SK-N-SH (cell line): ENCODE data around the gene POLR2A. TPM values are rescaled to one million over a fixed set of nuclear protein-coding genes. Genes with fewer than 3 reads are reported as not detected.
A peak's percentile ranks its signal among the peaks of the same experiment; 100 is the strongest.

Experiments used
- CTCF ChIA-PET: fragments of 300-600, 350-600 bp; formaldehyde crosslinking; extraction: SDS; loops from one replicate; lab custom pipeline; 2021; lab: Yijun Ruan, JAX
- POLR2A ChIA-PET: fragments of 350-600 bp; sonication (Branson Sonifier 250); formaldehyde crosslinking; extraction: SDS; loops from one replicate; lab custom pipeline; 2020; ENCODE audit warnings: antibody characterized with exemption, inconsistent platforms; lab: Yijun Ruan, JAX
- DNase-seq: peaks from one replicate; pipeline ENCODE4 v3.0.0; 2012
- H2AFZ ChIP-seq: fragments of 200-600 bp; sonication (generic); 2 replicates; pipeline ENCODE4 v1.8.1; 2016; ENCODE audit warnings: antibody characterized with exemption, mild to moderate bottlenecking, low read depth
- H3F3A ChIP-seq: fragments of 200-600 bp; sonication (generic); replicated peaks from 2 replicates; pipeline ENCODE3; 2016; ENCODE audit warnings: antibody characterized with exemption, mild to moderate bottlenecking; ENCODE audit not compliant: insufficient read depth
- H3K27ac ChIP-seq, 2 experiments: fragments of 200-500 bp in 1 of 2; fragments of 200-600 bp in 1 of 2; sonication (Bioruptor generic) in 1 of 2; sonication (generic), shearing (Covaris generic) in 1 of 2; 2 replicates each; pipeline versions ENCODE4 v1.5.1 to v1.6.1; 2014 to 2016; ENCODE audit warnings: low read depth in 2 of 2, inconsistent platforms in 1 of 2, low read length in 1 of 2, mild to moderate bottlenecking in 1 of 2, mixed read lengths in 1 of 2
- H3K27me3 ChIP-seq: fragments of 200-600 bp; sonication (generic), shearing (Covaris generic); 2 replicates; pipeline ENCODE4 v1.6.1; 2016; ENCODE audit warnings: mixed run types; ENCODE audit not compliant: insufficient read depth
- H3K36me3 ChIP-seq, 2 experiments: fragments of 200-500 bp in 1 of 2; fragments of 200-600 bp in 1 of 2; sonication (Bioruptor generic) in 1 of 2; sonication (generic) in 1 of 2; replicated peaks in 1 of 2; 2 replicates each; pipeline versions ENCODE3 to v1.5.1; 2014 to 2016; ENCODE audit warnings: low read length in 1 of 2, mild to moderate bottlenecking in 1 of 2; ENCODE audit not compliant: insufficient read depth in 2 of 2, control insufficient read depth in 1 of 2
- H3K4me1 ChIP-seq, 2 experiments: fragments of 200-500 bp in 1 of 2; fragments of 200-600 bp in 1 of 2; sonication (Bioruptor generic) in 1 of 2; sonication (generic), shearing (Covaris generic) in 1 of 2; 2 replicates each; pipeline versions ENCODE4 v1.5.1 to v1.6.1; 2014 to 2016; ENCODE audit warnings: low read depth in 1 of 2, low read length in 1 of 2, mixed run types in 1 of 2; ENCODE audit not compliant: insufficient read depth in 2 of 2, control insufficient read depth in 1 of 2
- H3K4me2 ChIP-seq: fragments of 200-600 bp; sonication (generic), shearing (Covaris generic); 2 replicates; pipeline ENCODE4 v1.6.1; 2017; ENCODE audit warnings: mixed run types
- H3K4me3 ChIP-seq, 2 experiments: fragments of 200-500 bp in 1 of 2; fragments of 200-600 bp in 1 of 2; sonication (Bioruptor generic) in 1 of 2; sonication (generic), shearing (Covaris generic) in 1 of 2; 2 replicates each; pipeline versions ENCODE4 v1.5.1 to v1.8.1; 2014 to 2016; ENCODE audit warnings: low read depth in 2 of 2, inconsistent platforms in 1 of 2, low read length in 1 of 2, mild to moderate bottlenecking in 1 of 2, mixed read lengths in 1 of 2, moderate library complexity in 1 of 2
- H3K79me2 ChIP-seq: fragments of 200-600 bp; sonication (generic); 2 replicates; pipeline ENCODE4 v1.8.1; 2017; ENCODE audit warnings: mild to moderate bottlenecking; ENCODE audit not compliant: insufficient read depth
- H3K9ac ChIP-seq: fragments of 200-600 bp; sonication (generic); 2 replicates; pipeline ENCODE4 v1.6.1; 2017; ENCODE audit warnings: mixed run types
- H3K9me2 ChIP-seq: fragments of 200-600 bp; sonication (generic); 2 replicates; pipeline ENCODE4 v1.6.1; 2017; ENCODE audit warnings: mixed run types
- H3K9me3 ChIP-seq: fragments of 200-600 bp; sonication (generic); 2 replicates; pipeline ENCODE4 v1.6.1; 2017; ENCODE audit warnings: mixed run types, mild to moderate bottlenecking, moderate library complexity
- H4K20me1 ChIP-seq: fragments of 200-600 bp; sonication (generic); 2 replicates; pipeline ENCODE4 v1.6.1; 2017; ENCODE audit warnings: mild to moderate bottlenecking, mixed run types; ENCODE audit not compliant: insufficient read depth
- CHD2 ChIP-seq: fragments of 150-350 bp; IDR thresholded peaks from 2 replicates; pipeline ENCODE4 v1.6.1; 2018; ENCODE audit warnings: low read length; ENCODE audit not compliant: partially characterized antibody
- FOXJ3 ChIP-seq: sonication (generic); formaldehyde crosslinking; IDR thresholded peaks from 2 replicates; pipeline ENCODE4 v1.5.1; 2020; ENCODE audit warnings: mild to moderate bottlenecking, missing genetic modification reagents
- MEF2A ChIP-seq: IDR thresholded peaks from 2 replicates; pipeline ENCODE4 v1.4.0; 2012; ENCODE audit warnings: low read depth, borderline replicate concordance
- MXI1 ChIP-seq: IDR thresholded peaks from 2 replicates; pipeline ENCODE4 v1.6.1; 2012; ENCODE audit warnings: mild to moderate bottlenecking, low read depth, low read length, improper control_type of control experiment
- POLR2AphosphoS5 ChIP-seq: IDR thresholded peaks from 2 replicates; pipeline ENCODE4 v1.6.1; 2012; ENCODE audit warnings: low read depth, low read length
- RAD21 ChIP-seq: IDR thresholded peaks from 2 replicates; pipeline ENCODE4 v1.6.1; 2012; ENCODE audit warnings: mild to moderate bottlenecking, low read length
- YY1 ChIP-seq: IDR thresholded peaks from 2 replicates; pipeline ENCODE4 v1.4.0; 2012; ENCODE audit warnings: low read depth, mild to moderate bottlenecking
- ZBTB33 ChIP-seq: IDR thresholded peaks from 2 replicates; pipeline ENCODE4 v1.4.0; 2012; ENCODE audit warnings: low read depth, borderline replicate concordance
- WGBS: methylation state at CpG from one replicate; pipeline ENCODE4 v1.1.6; 2017; ENCODE audit warnings: low lambda C conversion rate; 5-methylcytosine and 5-hydroxymethylcytosine counted together
- polyA plus RNA-seq, 3 experiments: library from polyadenylated mRNA; depleted of rRNA; stranded (reverse); fragments of >200 nt; gene quantifications; 2 replicates each; pipeline ENCODE4 v1.2.3, GENCODE V29; 2012
- TF ChIP-seq, protein P1 (sequence below): IDR thresholded peaks from 2 replicates; pipeline ENCODE4 v1.4.0; 2012; ENCODE audit warnings: low read depth

POLR2A gene
- polyA plus RNA-seq, 1 of the 3 experiments (the other 2 are of a cell fraction): 37.3 TPM

- TF ChIP-seq MXI1: peak; percentile 52; the same call in 1 of the 2 replicates
- no peak for TF ChIP-seq ZBTB33
- no peak for TF ChIP-seq FOXJ3
- no peak for TF ChIP-seq RAD21
- TF ChIP-seq, protein P1, sequence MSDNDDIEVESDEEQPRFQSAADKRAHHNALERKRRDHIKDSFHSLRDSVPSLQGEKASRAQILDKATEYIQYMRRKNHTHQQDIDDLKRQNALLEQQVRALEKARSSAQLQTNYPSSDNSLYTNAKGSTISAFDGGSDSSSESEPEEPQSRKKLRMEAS: no peak
- peak overlapping the region; percentile 72 to 77 for H3K4me3 ChIP-seq
- peak overlapping the region; percentile 97 for H3K9ac ChIP-seq
- H2AFZ ChIP-seq: no peak overlapping the region
- peaks cover 15% of the 10 kb centered on the region for H3F3A ChIP-seq
- CTCF ChIA-PET: interaction anchor here (0.9 to 2.3 kb wide), 3 partner anchors 40 to 84 kb away, joined by 3 to 11 read pairs (median 4); partner anchors contain the start of genes SENP3 and TMEM256
- no peaks in the 10 kb centered on the region for H3K9me3 ChIP-seq
- H3K36me3 ChIP-seq: no peaks in the 10 kb centered on the region
- peak; percentile 54 for DNase-seq
- POLR2A ChIA-PET: interaction anchor here (1.4 to 2.1 kb wide), 2 partner anchors 23 to 37 kb away, joined by 6 to 9 read pairs; partner anchors contain the start of gene FGF11
- no peaks in the 10 kb centered on the region for H3K27me3 ChIP-seq
- peaks cover 54% of the 10 kb centered on the region for H4K20me1 ChIP-seq
- peaks cover 25 to 26% of the 10 kb centered on the region in 2 experiments; a peak in 2 of 4 replicates for H3K4me1 ChIP-seq
- H3K27ac ChIP-seq: no peak overlapping the region; a peak in 1 of 4 replicates
- H3K9me2 ChIP-seq: no peaks in the 10 kb centered on the region
- peak overlapping the region; percentile 95 for H3K4me2 ChIP-seq
- H3K79me2 ChIP-seq: peaks cover 93% of the 10 kb centered on the region
- 91% methylated on average over 23 of the region's 26 CpGs for WGBS
These were observed 6.5 kb upstream of the POLR2A start for GRCh38 chr17:7477392-7478275.

DNA sequence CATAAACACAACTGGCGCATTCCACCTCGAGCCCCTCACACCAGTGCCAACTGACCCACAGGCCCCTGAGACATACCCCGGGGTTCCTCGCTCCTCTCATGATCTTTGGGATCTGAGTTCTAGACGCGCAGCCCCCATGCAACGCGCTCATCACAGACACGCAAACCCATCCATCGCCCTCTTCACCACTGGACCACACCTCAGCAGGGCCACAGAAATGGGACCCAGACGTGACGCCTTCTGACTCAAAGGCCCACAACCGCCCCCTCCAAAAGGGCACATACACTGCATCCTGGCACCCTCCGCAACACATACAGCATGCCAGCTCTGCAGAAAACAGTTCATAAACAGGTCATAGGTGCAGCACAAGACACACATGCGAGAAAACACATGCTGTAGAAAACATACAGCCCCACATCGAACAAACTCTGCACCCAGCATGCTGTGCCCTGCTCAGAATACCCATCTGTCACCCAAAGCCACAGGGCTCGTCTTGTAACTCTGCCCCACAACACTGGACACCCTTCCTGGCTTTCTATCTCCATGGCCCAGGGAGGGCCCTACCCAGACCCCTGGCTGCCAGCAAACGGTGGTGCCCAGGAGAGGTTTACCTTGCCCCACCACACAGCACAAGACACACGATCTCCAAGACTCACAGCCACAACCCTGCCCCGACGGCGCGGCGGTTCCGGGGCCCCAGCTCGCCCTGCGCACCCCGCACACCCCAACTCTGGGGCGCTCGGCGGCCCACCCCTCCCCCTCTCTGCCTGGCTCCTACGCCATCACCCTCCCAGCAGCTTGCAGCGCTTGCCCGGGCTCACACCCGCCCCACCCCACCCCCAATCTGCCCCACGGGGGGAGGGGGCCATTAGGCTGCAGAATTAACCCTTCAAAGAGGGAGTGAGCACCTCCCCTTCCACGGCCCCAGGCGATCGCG is 5.6 kb upstream of the POLR2A start:
- H2AFZ ChIP-seq: no peak overlapping the region
- peak; percentile 88 for DNase-seq
- no peaks in the 10 kb centered on the region for H3K36me3 ChIP-seq
- H3K4me1 ChIP-seq: peaks cover 26 to 32% of the 10 kb centered on the region in 2 experiments; a peak in 2 of 4 replicates
- 63% methylated on average over 22 of the region's 40 CpGs for WGBS
- H3K9me3 ChIP-seq: no peaks in the 10 kb centered on the region
- ChIA-PET POLR2A (interaction anchor here (0.9 to 2.1 kb wide), 5 partner anchors 38 to 209 kb away, joined by 3 to 9 read pairs (median 3); partner anchors contain the start of genes FGF11, MPDU1, TMEM256 and TP53), CTCF (interaction anchor here (0.8 to 2.3 kb wide), 6 partner anchors 23 to 83 kb away, joined by 3 to 11 read pairs (median 6); partner anchors contain the start of genes SENP3 and TMEM256)
- peak overlapping the region; percentile 72 to 77 for H3K4me3 ChIP-seq
- no peaks in the 10 kb centered on the region for H3K27me3 ChIP-seq
- H3K27ac ChIP-seq: peak overlapping the region; percentile 78 to 90
- H3K79me2 ChIP-seq: peaks cover 90% of the 10 kb centered on the region
- H3K9me2 ChIP-seq: no peaks in the 10 kb centered on the region
- H3K9ac ChIP-seq: peak overlapping the region; percentile 97
- peak overlapping the region; percentile 95 for H3K4me2 ChIP-seq
- H3F3A ChIP-seq: peaks cover 21% of the 10 kb centered on the region
- H4K20me1 ChIP-seq: peaks cover 49% of the 10 kb centered on the region
- TF ChIP-seq MXI1: peak; percentile 32; the same call in 1 of the 2 replicates
- peak; percentile 44 for TF ChIP-seq CHD2
- no peak for TF ChIP-seq ZBTB33
- no peak for TF ChIP-seq MEF2A
- TF ChIP-seq YY1: 0 out of 2 replicates have a peak, but pooled peaks have one; percentile 48
- no peak for TF ChIP-seq POLR2AphosphoS5
